Adrenal gland (tissue), 12 donors: ENCODE results near the gene ZNF823. TPM values are rescaled to one million over a fixed set of nuclear protein-coding genes. Genes with fewer than 3 reads are reported as not detected.

Source experiments
- DNase-seq, 7 donors: peaks; one replicate each; pipeline ENCODE4 v3.0.0-alpha.2; 2019 to 2020
- H3K27ac ChIP-seq, 5 donors: fragments of 200-600 bp; sonication (generic) in 4 of 5; 1 replicate in 3 of 5; 2 replicates in 2 of 5; pipeline versions ENCODE4 v1.5.1 to v1.8.0; 2016 to 2020; ENCODE audit warnings: mild to moderate bottlenecking in 1 of 5
- H3K27me3 ChIP-seq: fragments of 200-600 bp; 2 replicates; pipeline ENCODE4 v1.8.0; 2021
- H3K36me3 ChIP-seq, 2 donors: fragments of 200-600 bp; replicated peaks in 1 of 2; 1 replicate in 1 of 2; 2 replicates in 1 of 2; pipeline versions ENCODE4 v1.5.1 to v1.8.0; 2018 to 2022
- H3K4me1 ChIP-seq, 2 donors: fragments of 200-600 bp; replicated peaks in 1 of 2; 1 replicate in 1 of 2; 2 replicates in 1 of 2; pipeline versions ENCODE4 v1.5.1 to v1.8.0; 2018 to 2021
- H3K4me3 ChIP-seq, 4 donors: fragments of 200-600 bp; sonication (generic) in 3 of 4; one replicate each; pipeline ENCODE4 v1.5.1; 2016 to 2018
- H3K9me3 ChIP-seq, 3 donors: fragments of 200-600 bp; sonication (generic) in 1 of 3; replicated peaks in 1 of 3; 1 replicate in 2 of 3; 2 replicates in 1 of 3; pipeline versions ENCODE4 v1.5.1 to v1.8.0; 2016 to 2021
- POLR2A ChIP-seq, 2 donors: fragments of 450-650 bp; IDR thresholded peaks; one replicate each; pipeline ENCODE4 v1.6.1; 2017; ENCODE audit warnings: antibody characterized with exemption in 2 of 2, mild to moderate bottlenecking in 2 of 2, moderate library complexity in 1 of 2
- WGBS, 4 donors: extraction: QIAGEN DNeasy Blood & Tissue Kit in 2 of 4; methylation state at CpG; one replicate each; pipeline versions ENCODE4 v1.1.5 to v1.1.7; 2013 to 2017; 5-methylcytosine and 5-hydroxymethylcytosine counted together
- intact Hi-C, 2 donors: fragments of 100-400 bp; cut with DNase I; formaldehyde crosslinking; loops; one replicate each; pipeline versions ENCODE4 v1.14.1 to v1.15.0; 2022 to 2023
- polyA plus RNA-seq, 3 donors: library from polyadenylated mRNA; stranded (reverse); fragments of 200-250 nt in 2 of 3; fragments of 350-450 nt in 1 of 3; fragmentation: Illumina TruSeq in 1 of 3; extraction: RNeasy Lipid Tissue Mini Kit (QIAGEN cat#74804) in 1 of 3; gene quantifications; one replicate each; pipeline ENCODE4 v1.2.3, GENCODE V29; 2013 to 2014
- total RNA-seq, 9 donors: library from RNA; depleted of rRNA in 4 of 9; stranded (reverse); fragments of >200 nt in 4 of 9; fragments of 120-200 nt in 1 of 9; fragmentation: NEBNext Ultra II Directional in 1 of 9; extraction: Animal tissue kit (Norgen Biotek cat#: 25700) in 1 of 9; gene quantifications; one replicate each; pipeline versions ENCODE4 v1.1.0 to v1.2.4, GENCODE V29; 2013 to 2023
- TF ChIP-seq, protein P1 (sequence below), 6 experiments: fragments of 450-650 bp in 4 of 6; fragments of 200-600 bp in 2 of 6; sonication (generic) in 1 of 6; IDR thresholded peaks; 1 replicate in 5 of 6; 2 replicates in 1 of 6; pipeline versions ENCODE4 v1.5.1 to v1.8.0; 2016 to 2021; ENCODE audit warnings: antibody characterized with exemption in 6 of 6, mild to moderate bottlenecking in 2 of 6, moderate library complexity in 1 of 6
- donor health status: healthy with polysubstance abuse.
- donor health status: Bipolar disorder and iron deficiency.
- donor health status: DM: yes; HTN: yes; CAD: no.
- donor health status: DM: no; HTN: no; CAD: no.
- donor health status: DM: no; HTN: no; CAD: no.
- donor health status: DM: yes; HTN: yes; CAD: no.

ZNF823 gene
- total and polyA plus RNA-seq, 12 donors = 2.6 to 9.1 (median 4.1) TPM

- Histone ChIP-seq H3K4me1 (no peaks in the 10 kb centered on the region), H3K9me3 (peaks cover 0 to 5% (median 0%) of the 10 kb centered on the region in 3 donors), H3K36me3 (no peaks in the 10 kb centered on the region), H3K4me3 (no peak overlapping the region), H3K27me3 (no peaks in the 10 kb centered on the region), H3K27ac (no peak overlapping the region)
- 68 to 81% (median 75%) methylated on average over 7 of the region's 7 CpGs for WGBS, 4 donors
- DNase-seq = no peak
- intact Hi-C loops = no loop called here
- TF ChIP-seq, protein P1, sequence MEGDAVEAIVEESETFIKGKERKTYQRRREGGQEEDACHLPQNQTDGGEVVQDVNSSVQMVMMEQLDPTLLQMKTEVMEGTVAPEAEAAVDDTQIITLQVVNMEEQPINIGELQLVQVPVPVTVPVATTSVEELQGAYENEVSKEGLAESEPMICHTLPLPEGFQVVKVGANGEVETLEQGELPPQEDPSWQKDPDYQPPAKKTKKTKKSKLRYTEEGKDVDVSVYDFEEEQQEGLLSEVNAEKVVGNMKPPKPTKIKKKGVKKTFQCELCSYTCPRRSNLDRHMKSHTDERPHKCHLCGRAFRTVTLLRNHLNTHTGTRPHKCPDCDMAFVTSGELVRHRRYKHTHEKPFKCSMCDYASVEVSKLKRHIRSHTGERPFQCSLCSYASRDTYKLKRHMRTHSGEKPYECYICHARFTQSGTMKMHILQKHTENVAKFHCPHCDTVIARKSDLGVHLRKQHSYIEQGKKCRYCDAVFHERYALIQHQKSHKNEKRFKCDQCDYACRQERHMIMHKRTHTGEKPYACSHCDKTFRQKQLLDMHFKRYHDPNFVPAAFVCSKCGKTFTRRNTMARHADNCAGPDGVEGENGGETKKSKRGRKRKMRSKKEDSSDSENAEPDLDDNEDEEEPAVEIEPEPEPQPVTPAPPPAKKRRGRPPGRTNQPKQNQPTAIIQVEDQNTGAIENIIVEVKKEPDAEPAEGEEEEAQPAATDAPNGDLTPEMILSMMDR (IDR thresholded peaks at IDR 0.05) = no peak
- TF ChIP-seq POLR2A (IDR thresholded peaks at IDR 0.05) = no peak
These were observed 21.1 kb upstream of the ZNF823 start for GRCh38 chr19:11759805-11760204.

DNA sequence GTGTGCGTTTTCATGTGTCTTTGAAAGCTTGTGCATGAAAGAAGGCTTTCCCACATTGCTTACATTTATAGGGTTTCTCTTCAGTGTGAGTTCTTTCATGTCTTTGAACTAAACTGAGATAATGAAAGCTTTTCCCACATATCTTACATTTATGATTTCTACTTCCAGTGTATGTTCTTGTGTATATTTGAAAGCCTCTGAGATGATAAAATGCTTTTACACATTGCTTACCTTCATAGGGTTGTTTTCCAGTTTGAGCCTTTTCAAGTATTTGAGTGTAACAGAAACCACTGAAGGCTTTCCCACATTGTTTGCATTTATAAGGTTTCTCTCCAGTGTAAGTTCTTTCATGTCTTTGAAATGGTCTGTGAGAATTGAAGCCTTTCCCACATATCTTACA, 18.2 kb upstream of the ZNF823 start:
- Histone ChIP-seq H3K9me3 (peaks cover 0 to 5% (median 0%) of the 10 kb centered on the region in 3 donors), H3K4me1 (no peaks in the 10 kb centered on the region), H3K27me3 (no peaks in the 10 kb centered on the region), H3K4me3 (no peak overlapping the region), H3K27ac (no peak overlapping the region), H3K36me3 (no peaks in the 10 kb centered on the region)
- intact Hi-C loops = no loop called here
- TF ChIP-seq, protein P1 (IDR thresholded peaks at IDR 0.05) = no peak
- no peak for TF ChIP-seq POLR2A (IDR thresholded peaks at IDR 0.05)
- no peak for DNase-seq
- WGBS, 4 donors = 61 to 82% (median 76%) methylated on average over 1 of the region's 1 CpG

DNA sequence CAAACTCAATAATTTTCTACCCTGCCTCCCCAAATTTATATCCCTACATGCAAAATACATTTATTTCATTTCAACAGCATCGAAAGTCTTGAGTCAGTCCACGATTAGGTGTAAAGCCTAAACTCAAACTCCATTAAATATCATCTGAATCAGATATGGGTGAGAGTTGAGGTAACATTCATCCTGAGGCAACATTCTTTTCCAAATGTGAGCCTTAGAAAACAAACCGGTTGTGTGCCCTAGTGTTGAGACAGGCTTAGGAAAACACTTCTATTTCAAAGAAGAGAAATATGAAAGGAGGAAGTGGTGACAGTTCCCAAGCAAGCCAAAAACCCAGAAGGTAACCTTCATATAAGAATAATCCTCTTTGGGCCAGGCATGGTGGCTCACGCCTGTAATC, 15.9 kb upstream of the ZNF823 start:
- no peak overlapping the region for H3K4me3 ChIP-seq
- no peak for DNase-seq
- H3K4me1 ChIP-seq = no peaks in the 10 kb centered on the region
- TF ChIP-seq POLR2A (IDR thresholded peaks at IDR 0.05) = no peak
- TF ChIP-seq, protein P1 (IDR thresholded peaks at IDR 0.05) = no peak
- intact Hi-C loops = no loop called here
- peaks cover 0 to 5% (median 0%) of the 10 kb centered on the region in 3 donors for H3K9me3 ChIP-seq
- no peaks in the 10 kb centered on the region for H3K36me3 ChIP-seq
- H3K27me3 ChIP-seq = no peaks in the 10 kb centered on the region
- WGBS, 4 donors = 59 to 84% (median 77%) methylated on average over 4 of the region's 4 CpGs
- no peak overlapping the region for H3K27ac ChIP-seq

- no peak for TF ChIP-seq POLR2A (IDR thresholded peaks at IDR 0.05)
- TF ChIP-seq, protein P1 (IDR thresholded peaks at IDR 0.05) = no peak
- Histone ChIP-seq H3K36me3 (no peaks in the 10 kb centered on the region), H3K4me3 (no peak overlapping the region), H3K9me3 (peaks cover 0 to 10% (median 0%) of the 10 kb centered on the region in 3 donors), H3K27ac (no peak overlapping the region), H3K4me1 (no peaks in the 10 kb centered on the region), H3K27me3 (no peaks in the 10 kb centered on the region)
- DNase-seq = no peak
- 66 to 78% (median 74%) methylated on average over 2 of the region's 2 CpGs for WGBS, 4 donors
- intact Hi-C loops = no loop called here
These were observed 13.5 kb upstream of the ZNF823 start for GRCh38 chr19:11752244-11752736.
